GM19099 (cell line): ENCODE results near the gene SON.
A peak's percentile ranks its signal among the peaks of the same experiment; 100 is the strongest.

Source experiments
- POLR2A ChIP-seq: IDR thresholded peaks from 3 replicates; pipeline ENCODE4 v1.6.1; 2011; ENCODE audit warnings: low read depth; ENCODE audit not compliant: insufficient read length; ENCODE audit errors: extremely low read depth

SON gene

DNA sequence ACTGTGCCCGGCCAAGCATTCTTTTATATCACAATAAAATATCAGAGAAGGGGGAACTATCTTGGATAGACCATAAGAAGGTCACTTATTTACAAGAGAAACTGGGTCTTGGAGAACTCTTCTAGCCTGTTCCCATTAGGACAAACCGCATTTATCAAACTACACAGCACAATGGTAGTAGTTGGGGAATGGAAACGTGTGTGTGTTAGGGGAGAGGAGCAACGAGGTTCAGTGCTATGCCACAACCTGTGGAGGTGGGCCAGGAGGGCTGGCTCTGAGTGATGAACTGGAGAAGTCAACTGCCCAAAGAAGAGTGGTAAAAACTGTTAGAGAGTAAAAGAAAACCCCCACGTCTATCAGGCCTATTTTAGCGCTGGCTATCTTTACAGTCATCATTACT is 44.1 kb downstream of the SON start:
- no peak for TF ChIP-seq POLR2A

- TF ChIP-seq POLR2A, result no peak
Observed at GRCh38 chr21:33587792-33588484, 45.1 kb downstream of the SON start.

- peak; percentile 61 for TF ChIP-seq POLR2A
Observed at GRCh38 chr21:33588485-33589335, 45.9 kb downstream of the SON start, which contains the start of gene DONSON. DONSON (minus strand) TSS chr21:33588684; CDS start chr21:33588641, 43 bp downstream.

- no peak for TF ChIP-seq POLR2A
Observed at GRCh38 chr21:33598051-33598450, 55.2 kb downstream of the SON start.

- TF ChIP-seq POLR2A, result no peak
Observed at GRCh38 chr21:33608559-33608958, 65.7 kb downstream of the SON start.

DNA sequence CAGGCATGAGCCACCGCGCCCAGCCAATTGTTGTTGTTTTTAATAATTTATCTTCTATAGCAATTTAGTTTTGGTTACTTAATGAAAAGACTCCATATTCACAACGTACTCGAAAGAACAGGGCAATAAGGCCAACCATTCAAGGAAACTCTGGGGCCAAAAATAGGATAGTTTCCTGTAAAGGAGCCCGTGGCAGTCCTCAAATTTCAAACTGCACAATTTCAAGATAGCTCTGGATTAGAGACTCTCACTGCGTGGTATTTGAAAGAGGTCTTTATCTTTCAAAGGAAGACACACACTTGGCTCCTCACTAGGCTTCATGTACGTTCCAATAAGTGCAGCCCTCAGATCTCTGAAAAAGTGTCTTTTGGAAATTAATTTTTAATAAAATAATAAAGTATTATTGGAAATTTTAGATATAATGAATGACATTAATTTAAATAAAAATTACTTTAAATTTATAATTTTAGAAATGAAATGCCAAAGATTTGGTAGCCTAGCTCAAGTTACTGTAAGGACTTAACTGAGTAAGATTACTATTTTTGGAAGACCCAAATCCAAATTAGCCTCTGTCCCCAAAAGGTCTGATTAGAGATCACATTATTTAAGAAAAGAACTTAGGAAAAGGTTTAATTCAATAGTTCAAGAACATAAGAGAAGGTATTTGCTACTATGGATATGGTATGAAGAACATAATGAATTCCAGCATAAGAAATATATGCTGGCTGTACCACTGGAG is 68.3 kb downstream of the SON start:
- no peak for TF ChIP-seq POLR2A

GRCh38 chr21:33618407-33618806 is 75.6 kb downstream of the SON start:
- no peak for TF ChIP-seq POLR2A

- no peak for TF ChIP-seq POLR2A
Observed at GRCh38 chr21:33619726-33620125, 76.9 kb downstream of the SON start.

DNA sequence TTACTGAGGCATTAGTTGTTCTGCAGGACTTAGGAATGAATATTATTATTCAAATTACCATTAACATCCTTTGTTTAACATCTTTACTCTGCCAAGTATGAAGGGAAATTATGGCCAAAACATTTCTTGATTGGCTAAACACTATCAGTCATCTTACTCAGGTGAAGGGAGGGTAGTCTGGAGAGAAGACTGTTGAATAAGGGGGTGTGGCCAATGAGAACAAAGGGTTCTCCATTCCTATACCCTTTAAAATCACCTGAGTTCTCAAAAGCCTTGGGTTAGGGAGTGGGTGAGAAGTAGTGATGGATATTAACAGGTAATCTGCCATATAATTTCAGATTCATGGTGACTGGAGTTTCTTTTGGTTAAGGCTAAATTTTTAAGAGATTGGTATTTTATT is 79.4 kb downstream of the SON start:
- no peak for TF ChIP-seq POLR2A
